GM11168 (cell line): ENCODE results near the gene GNAI3.

Experiments used
- in situ Hi-C: fragments of 300-500 bp; cut with MboI; formaldehyde crosslinking; loops from one replicate; pipeline ENCODE4 v1.12.0; 2022; ENCODE audit warnings: low sequenced_read_pairs; ENCODE audit not compliant: unreplicated experiment

The GNAI3 gene

DNA sequence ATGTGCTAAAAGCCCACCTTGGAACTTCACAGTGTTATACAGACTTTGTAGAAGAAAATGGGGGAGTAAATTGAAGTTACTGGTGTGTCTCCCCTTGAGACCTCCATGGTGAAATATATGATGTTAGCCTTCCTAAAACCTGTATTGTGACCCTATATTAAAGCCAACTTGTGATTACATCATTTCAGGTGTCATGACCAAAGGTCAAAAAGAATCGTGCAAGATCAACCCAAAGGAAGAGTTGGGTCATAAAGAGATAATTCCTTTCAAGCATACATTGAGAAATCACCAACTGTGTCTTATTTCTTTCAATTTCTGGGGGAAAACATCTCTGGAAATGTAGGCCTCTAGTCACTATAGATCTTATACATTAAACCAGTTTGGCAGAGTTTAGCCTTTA is 36.4 kb downstream of the GNAI3 start:
- in situ Hi-C loops, result no loop called here

DNA sequence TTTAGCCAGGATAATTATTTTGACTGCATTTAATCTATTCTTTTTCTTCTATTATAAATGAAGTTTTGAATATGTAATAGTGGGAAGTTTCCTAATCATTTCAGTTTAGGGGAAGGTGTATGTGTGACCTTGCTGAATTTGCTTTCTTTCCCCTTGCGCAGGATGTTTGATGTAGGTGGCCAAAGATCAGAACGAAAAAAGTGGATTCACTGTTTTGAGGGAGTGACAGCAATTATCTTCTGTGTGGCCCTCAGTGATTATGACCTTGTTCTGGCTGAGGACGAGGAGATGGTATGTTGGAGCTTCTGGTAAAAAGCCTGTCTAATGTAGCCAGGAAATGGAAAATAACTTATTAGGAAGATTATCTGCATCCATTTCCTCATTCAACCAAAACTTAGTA is 37.6 kb downstream of the GNAI3 start:
- in situ Hi-C loops, result no loop called here

DNA sequence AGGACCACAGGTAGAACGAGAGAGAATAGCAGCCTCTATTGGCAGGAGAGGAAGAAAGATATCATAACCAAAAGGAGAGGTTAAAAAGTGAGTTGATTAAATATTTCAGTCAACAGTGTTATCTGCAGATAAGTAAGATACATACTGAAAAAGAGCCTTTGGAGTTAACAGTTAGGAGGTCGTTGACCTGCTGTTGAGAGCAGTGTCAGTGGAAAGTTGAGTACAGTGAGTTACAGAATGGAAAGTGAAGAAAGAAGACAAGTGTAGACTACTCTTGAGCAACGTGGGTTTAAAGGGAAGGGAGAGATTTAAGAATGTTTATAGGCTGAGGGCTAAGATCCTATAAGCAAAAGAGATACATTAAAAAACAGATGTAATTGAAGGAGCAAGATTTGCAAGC is 40.8 kb downstream of the GNAI3 start:
- in situ Hi-C loops, result no loop called here

DNA sequence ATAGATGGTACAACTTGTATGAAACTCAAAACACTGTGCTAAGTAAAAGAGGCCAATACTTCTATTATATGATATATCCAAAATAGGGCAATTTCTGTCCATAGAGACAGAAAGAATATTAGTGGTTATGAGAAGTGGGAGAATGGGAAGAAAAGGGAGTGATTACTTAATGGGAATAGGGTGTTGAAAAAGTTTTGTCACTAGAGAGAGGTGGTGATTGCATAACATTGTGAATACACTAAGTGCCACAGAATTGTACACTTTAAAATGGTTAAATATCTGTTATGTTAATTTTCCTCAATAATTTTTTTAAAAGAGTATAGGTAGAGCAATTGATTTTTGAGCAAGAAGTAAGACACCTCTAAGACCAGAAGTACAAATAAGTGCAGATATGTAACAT is 41.3 kb downstream of the GNAI3 start:
- in situ Hi-C loops, result no loop called here

GRCh38 chr1:109592916-109593315 is 44.5 kb downstream of the GNAI3 start:
- in situ Hi-C loops, result no loop called here

DNA sequence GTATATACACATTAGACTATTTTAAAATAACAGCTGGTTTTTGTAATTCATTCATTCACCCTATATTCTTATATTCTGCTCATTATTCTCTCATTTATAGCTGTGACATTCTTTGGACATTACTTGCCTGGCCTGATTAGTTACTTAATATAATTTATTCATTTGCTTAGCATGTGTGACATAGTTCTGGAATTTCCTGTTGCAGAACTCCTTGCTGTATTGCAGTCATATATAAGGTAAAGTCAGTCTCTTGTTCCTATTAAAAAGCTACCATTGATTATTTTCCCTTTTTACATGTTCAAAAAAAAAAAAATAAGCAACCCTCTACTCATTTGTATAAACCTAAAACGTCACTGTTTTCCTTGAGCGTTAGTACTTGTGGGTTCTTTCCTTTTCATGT is 47.1 kb downstream of the GNAI3 start:
- in situ Hi-C loops, result no loop called here

DNA sequence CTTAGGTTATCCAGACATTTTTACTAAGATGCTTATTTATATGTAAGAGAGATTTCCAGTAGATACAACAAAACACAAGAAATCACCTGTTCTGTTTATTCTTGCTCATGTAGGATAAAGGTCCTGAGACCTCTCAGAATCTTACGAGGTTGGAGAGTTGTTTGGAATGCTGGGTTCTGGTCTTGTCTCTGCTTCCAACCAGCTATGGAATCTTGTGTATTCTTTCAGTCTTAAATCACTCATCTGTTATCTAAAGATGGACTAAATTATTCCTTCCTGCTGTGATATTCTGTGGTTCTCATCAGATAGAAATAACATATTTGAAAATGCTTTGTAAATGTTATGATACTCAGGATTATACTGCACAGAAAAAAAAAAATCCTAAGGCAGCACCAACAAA is 49.7 kb downstream of the GNAI3 start:
- in situ Hi-C loops, result no loop called here

GRCh38 chr1:109598655-109599054 is 50.2 kb downstream of the GNAI3 start:
- in situ Hi-C loops, result no loop called here

GRCh38 chr1:109603229-109603628 is 54.8 kb downstream of the GNAI3 start:
- in situ Hi-C loops, result no loop called here

- in situ Hi-C loops, result no loop called here
Observed at GRCh38 chr1:109605381-109605780, 57.0 kb downstream of the GNAI3 start.

DNA sequence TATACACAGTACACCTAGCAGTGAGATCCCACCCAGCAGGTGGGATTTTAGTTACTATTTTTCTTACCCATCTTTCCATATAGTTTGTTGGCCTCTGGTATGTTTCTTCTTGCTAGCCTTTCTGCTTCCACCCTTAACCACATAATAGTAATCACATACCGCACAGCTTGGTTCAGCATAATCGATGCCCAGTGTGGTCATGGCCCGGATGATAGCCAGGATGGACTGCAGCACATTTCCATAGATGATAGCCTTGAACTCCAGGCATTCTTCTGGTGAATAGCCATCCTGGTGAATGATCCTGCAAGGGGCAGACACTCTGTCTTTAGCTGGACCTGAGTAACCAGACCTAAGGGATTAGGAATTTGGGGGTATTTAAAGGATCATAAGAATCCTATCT is 61.5 kb downstream of the GNAI3 start:
- in situ Hi-C loops, result no loop called here

GRCh38 chr1:109610609-109611307 is 62.3 kb downstream of the GNAI3 start:
- in situ Hi-C loops, result no loop called here

DNA sequence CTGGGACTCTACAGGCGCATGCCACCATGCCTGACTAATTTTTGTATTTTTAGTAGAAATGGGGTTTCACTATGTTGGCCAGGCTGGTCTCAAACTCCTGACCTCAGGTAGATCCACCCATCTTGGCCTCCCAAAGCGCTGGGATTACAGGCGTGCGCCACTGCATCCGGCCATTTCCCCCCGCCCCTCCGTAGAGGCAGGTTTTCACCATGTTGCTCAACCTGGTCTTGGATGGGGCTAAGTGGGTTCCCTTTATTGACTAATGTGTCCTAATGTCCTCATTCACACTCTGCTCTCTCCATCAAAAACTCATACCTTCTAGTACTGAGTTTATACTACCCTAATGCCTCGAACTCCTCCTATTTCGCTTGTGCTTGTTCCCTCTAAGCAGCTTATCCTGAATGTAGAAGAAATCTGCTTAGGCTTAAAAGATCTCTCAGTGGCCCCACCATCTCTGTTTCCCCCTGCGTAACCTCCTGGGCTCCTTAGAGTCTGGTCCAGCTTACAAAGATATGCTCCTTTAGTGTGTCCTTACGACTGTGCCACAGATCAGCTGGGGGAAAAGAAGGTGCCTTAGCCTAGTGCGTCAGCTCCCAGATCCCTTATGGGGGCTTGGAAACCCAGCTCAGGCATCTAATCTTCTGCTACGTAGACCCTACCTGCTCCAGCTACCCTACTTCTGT is 63.0 kb downstream of the GNAI3 start:
- in situ Hi-C loops, result no loop called here

DNA sequence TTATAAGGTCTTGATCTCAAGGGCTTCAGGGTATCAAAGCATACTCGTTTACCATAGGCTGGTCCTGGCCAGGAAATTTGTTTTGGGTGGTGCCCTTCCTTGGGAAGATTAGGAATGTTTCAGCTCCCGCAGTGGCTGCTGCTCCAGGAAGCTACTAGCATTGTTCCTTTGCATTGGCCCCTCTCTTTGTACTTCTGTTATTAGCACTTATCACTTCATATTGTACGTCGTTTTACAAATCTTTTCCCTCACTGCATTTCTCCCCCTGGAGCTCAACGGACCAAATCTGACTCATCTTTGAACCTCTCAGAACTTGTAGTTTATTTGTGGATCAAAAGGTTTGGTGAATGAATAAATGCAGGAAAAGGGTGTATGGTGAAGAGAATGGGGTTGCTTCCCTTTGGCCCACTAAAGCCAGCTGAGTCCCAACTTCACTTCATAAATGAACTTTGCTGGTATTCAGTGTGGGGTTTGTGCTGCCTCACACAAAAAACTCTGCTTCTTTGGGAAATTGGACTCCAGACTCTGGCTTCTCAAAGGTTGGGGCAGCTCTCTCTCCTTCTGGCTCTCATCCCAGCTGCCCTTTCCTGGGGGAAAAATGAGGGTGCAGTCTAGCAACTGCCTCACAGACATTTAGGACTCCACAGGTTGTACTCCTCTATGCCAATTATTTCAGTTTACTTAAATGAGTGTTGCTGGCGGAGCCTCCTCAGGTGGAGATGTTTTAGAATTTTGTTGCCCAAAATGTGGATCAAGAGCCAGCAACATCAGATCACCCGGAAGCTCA is 65.1 kb downstream of the GNAI3 start:
- in situ Hi-C loops, result no loop called here

GRCh38 chr1:109615879-109616278 is 67.5 kb downstream of the GNAI3 start:
- in situ Hi-C loops, result no loop called here

DNA sequence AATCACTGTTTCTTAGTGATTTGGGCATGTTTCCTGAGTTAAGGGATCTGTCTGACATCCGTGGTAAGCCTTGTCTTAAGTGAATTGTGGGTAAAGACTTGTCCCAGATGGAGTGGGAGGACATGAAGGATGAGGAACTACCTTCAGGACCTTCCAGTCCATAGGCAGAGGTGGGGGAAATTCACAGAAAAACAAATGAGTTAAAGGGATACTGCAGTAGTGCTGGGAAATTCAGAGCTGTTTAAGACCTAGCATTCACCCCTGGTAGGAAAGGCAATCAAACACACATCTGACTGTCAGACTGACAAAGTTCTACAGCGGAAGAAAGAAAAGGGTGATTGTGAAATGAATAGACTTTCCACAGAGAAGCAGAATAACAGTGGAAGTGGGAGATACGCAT is 68.0 kb downstream of the GNAI3 start:
- in situ Hi-C loops, result no loop called here

DNA sequence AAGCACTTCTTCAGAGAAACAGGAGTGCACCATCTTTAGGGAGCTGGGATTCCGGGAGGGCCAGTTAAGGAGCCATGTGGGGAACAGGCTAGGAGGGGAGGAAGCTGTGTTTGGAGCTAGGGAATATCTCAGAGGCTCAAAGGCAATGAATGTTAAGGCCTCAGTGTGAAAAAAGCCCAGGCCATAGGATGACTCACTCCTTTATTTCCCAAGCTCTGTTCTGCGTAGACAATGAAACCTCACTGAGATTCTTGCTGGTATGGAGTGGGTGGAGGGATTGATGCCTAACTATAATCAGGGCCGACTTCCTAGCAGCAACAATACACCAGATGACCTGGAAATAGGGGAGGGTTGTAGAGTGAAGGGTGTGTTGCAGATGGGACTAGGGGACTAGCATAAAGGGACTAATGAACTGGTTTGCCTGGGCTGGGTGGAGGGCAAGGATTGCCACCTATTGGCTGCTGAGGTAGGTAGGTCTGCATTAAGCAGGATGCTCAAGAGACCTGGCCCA is 68.9 kb downstream of the GNAI3 start:
- in situ Hi-C loops, result no loop called here

DNA sequence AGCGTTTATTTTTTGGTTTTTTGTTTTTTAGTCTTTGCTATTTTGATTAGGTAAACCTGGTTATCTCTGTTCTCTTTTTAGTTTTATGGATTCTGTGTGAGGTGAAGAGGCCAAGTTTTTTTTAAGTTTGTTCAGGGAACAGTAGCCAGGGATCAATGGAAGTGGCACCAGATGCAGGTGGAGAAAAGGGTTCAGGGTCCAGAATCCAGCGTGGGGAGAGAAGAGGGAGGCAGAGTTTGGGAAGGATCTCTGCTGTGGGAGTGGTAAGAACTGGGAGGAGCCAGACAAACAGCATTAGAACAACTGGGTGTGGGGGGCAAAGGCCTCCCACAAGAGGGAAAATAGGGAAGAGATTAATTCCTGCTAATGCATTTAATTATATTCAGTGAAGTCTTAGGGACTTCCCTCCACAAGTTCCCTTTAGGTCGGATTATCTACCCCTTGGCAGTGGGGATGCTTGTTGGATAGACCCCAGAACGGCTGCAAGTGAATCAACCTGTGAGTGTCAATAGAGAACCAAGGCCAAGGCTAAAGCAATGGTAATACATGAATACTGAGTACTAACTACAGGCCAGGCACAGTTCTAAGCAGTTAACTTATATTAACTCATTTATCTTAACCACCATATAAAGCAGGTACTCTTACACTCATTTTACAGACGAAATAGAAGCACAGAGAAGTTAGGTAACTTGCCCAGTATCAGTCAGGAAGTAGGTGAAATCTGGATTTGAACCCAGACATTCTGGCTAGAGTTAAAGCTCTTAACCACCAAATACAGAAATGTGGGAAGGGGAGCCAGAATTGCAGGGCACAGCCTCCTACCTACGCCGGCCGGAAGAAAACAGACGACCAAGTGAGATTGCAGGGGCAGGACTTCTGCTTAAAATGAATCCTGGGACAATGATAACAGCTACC is 70.5 kb downstream of the GNAI3 start:
- in situ Hi-C loops, result no loop called here

GRCh38 chr1:109619576-109620400 is 71.4 kb downstream of the GNAI3 start, which contains the start of the genes AMPD2 and GNAT2:
Gene AMPD2 (plus strand): TSS chr1:109619837. CDS start chr1:109621176, 1,339 bp downstream.
Gene GNAT2 (minus strand): TSS chr1:109619616. CDS start chr1:109612870, 6,746 bp downstream.
- in situ Hi-C loops, result no loop called here
